HCT116 (cell line): ENCODE measurements around the gene ADK.

Experiments used
- EGR1 ChIP-seq: IDR thresholded peaks from 2 replicates; pipeline ENCODE4 v1.6.1; 2012; ENCODE audit warnings: low read depth
- EZH2 ChIP-seq: fragments of 200-600 bp; sonication (generic); IDR thresholded peaks from 2 replicates; pipeline ENCODE4 v1.6.1; 2017; ENCODE audit warnings: antibody characterized with exemption, mixed run types
- JUND ChIP-seq: IDR thresholded peaks from 2 replicates; pipeline ENCODE4 v1.6.1; 2012
- POLR2AphosphoS5 ChIP-seq: IDR thresholded peaks from 2 replicates; pipeline ENCODE4 v1.6.1; 2011; ENCODE audit warnings: mild to moderate bottlenecking, low read depth, low read length, moderate library complexity
- RAD21 ChIP-seq: IDR thresholded peaks from 2 replicates; pipeline ENCODE4 v1.6.1; 2012; ENCODE audit warnings: low read depth, mild to moderate bottlenecking
- TF ChIP-seq, protein P1 (sequence below), 3 experiments: fragments of 200-600 bp in 1 of 3; sonication (generic) in 1 of 3; IDR thresholded peaks in 2 of 3; conservative IDR thresholded peaks in 1 of 3; 2 replicates each; pipeline ENCODE4 v1.5.1; 2012 to 2017; ENCODE audit warnings: low read depth in 2 of 3, low read length in 2 of 3, antibody characterized with exemption in 1 of 3, borderline replicate concordance in 1 of 3, control low read depth in 1 of 3, mild to moderate bottlenecking in 1 of 3, mixed read lengths in 1 of 3, mixed run types in 1 of 3, moderate library complexity in 1 of 3; ENCODE audit not compliant: insufficient read depth in 1 of 3

DNA sequence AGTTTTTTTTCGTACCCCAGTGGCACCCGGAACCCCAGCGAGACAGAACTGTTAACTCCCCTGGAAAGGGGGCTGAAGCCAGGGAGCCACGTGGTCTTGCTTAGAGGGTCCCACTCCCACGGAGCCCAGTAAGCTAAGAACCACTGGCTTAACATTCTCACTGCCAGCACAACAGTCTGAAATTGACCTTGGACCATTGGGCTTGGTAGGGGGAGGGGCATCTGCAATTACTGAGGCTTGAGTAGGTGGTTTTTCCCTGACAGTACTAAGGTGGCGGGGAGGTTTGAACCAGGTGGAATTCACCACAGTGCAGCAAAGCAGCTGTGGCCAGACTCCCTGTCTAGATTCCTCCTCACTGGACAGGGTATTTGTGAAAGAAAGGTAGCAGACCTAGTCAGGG is 196.5 kb downstream of the ADK start:
- TF ChIP-seq EZH2 (no peak), POLR2AphosphoS5 (no peak), JUND (no peak), RAD21 (no peak), EGR1 (no peak)
- TF ChIP-seq, protein P1, sequence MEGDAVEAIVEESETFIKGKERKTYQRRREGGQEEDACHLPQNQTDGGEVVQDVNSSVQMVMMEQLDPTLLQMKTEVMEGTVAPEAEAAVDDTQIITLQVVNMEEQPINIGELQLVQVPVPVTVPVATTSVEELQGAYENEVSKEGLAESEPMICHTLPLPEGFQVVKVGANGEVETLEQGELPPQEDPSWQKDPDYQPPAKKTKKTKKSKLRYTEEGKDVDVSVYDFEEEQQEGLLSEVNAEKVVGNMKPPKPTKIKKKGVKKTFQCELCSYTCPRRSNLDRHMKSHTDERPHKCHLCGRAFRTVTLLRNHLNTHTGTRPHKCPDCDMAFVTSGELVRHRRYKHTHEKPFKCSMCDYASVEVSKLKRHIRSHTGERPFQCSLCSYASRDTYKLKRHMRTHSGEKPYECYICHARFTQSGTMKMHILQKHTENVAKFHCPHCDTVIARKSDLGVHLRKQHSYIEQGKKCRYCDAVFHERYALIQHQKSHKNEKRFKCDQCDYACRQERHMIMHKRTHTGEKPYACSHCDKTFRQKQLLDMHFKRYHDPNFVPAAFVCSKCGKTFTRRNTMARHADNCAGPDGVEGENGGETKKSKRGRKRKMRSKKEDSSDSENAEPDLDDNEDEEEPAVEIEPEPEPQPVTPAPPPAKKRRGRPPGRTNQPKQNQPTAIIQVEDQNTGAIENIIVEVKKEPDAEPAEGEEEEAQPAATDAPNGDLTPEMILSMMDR (IDR thresholded peaks at IDR 0.05 in 2 of 3, conservative IDR thresholded peaks at IDR 0.05 in 1 of 3; ENCODE audit: borderline replicate concordance in 1 of 3, insufficient read depth in 1 of 3, low read depth in 2 of 3, low read length in 2 of 3), result no peak
